A549 treated with Mapracorat at 1 μM for 4 hours (cell line): ENCODE results near the gene PRDX1. TPM values are rescaled to one million over a fixed set of nuclear protein-coding genes. Genes with fewer than 3 reads are reported as not detected.

Experiments used
- total RNA-seq: library from RNA; stranded (reverse); fragments of 200-300 nt; extraction: Qiagen RNA extraction; gene quantifications from 5 replicates; pipeline ENCODE4 v1.2.3, GENCODE V29; 2022

The PRDX1 gene
- total RNA-seq = 1,960 to 2,273 TPM (median 1,986 TPM) in 5 replicates

GRCh38 chr1:45521413-45522323 lies at the start of gene PRDX1:
PRDX1 (minus strand) TSS chr1:45521884; CDS start chr1:45519043, 2,841 bp downstream.

DNA sequence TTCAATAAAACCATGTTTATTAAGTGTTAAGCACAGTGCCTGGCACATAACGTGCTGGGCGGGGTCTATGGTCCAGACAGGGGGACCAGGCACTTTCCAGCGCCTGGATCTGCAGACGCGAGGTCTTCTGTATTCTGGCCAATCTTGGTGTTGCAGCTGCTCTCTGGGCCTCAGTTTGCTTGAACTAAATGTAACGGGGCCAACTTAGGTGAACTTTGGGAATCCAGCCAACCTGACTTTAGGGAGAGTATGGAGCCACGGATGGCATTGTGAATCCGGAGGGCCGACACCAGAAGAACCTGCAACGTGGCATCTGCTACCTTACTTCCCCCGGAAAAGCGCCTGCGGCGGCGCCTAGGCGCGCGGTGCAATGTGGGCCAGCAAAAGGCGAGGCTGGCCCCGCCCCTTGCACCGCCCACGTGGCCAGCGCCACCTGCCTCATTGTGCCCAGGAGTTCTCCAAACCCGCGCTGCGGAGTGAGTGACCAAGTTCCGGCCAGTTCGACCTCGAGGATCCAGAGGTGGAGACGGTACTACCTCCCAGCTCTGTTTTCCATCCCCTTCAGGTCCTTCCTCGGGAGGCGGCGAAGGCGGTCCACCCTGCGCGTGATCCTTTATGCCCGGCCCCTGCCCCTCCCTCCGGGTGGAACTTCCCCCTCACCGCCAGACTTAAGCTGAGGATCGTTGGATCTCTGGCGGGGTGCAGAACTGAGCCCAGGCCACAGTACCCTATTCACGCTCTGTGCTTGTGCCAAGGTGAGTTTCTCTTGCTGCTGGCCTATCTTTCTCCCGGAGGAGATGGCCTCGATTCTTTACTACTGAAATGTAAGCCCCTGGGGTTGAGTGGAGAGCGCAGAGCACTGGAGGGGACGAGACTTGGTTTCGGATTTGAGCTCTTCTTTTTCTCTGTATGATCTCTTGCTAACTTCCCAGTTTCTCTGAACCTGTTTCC lies 29.0 kb upstream of the PRDX1 start, which contains the start of gene AKR1A1:
AKR1A1 (plus strand) TSS at position 426 of the 951 bp plus-strand sequence. CDS start 10,969 bp downstream, outside the sequence.

GRCh38 chr1:45490626-45491486 lies 30.8 kb downstream of the PRDX1 start, which contains the start of gene TESK2:
TESK2 (minus strand) TSS chr1:45491163; CDS start chr1:45457785, 33,378 bp downstream.

Other genes starting within 250 kb of the PRDX1 start
- gene HPDL, start 195.0 kb downstream of the PRDX1 start, total RNA-seq = 2.6 to 4.5 TPM (median 3.6 TPM) in 5 replicates
- 11.0 to 13.1 TPM (median 12.6 TPM) in 5 replicates for gene TOE1, start 181.7 kb downstream of the PRDX1 start, total RNA-seq
- 6.0 to 9.9 TPM (median 9.0 TPM) in 5 replicates for gene MUTYH, start 181.4 kb downstream of the PRDX1 start, total RNA-seq
- gene TESK2, start 30.7 kb downstream of the PRDX1 start, total RNA-seq = 0.11 to 0.24 TPM (median 0.17 TPM) in 5 replicates
- gene CCDC163, start 21.8 kb downstream of the PRDX1 start, total RNA-seq = 1.3 to 2.2 TPM (median 1.7 TPM) in 5 replicates
- 1.8 to 2.1 TPM (median 1.9 TPM) in 5 replicates for gene MMACHC, start 21.6 kb downstream of the PRDX1 start, total RNA-seq
- 69.1 to 77.1 TPM (median 75.8 TPM) in 5 replicates for gene AKR1A1, start 28.9 kb upstream of the PRDX1 start, total RNA-seq
- gene NASP, start 62.2 kb upstream of the PRDX1 start, total RNA-seq = 103 to 152 TPM (median 120 TPM) in 5 replicates
- 0.14 to 0.36 TPM (median 0.28 TPM) in 5 replicates for gene CCDC17, start 102.2 kb upstream of the PRDX1 start, total RNA-seq
- 31.7 to 44.7 TPM (median 33.6 TPM) in 5 replicates for gene GPBP1L1, start 164.6 kb upstream of the PRDX1 start, total RNA-seq
- 16.2 to 22.8 TPM (median 19.7 TPM) in 5 replicates for gene TMEM69, start 166.3 kb upstream of the PRDX1 start, total RNA-seq
- gene IPP, start 228.8 kb upstream of the PRDX1 start, total RNA-seq = 4.1 to 6.0 TPM (median 5.0 TPM) in 5 replicates